ENCODE measurements around the gene CACNG8.
"Not testable (repeated sequence)": the region's sequence is repeated elsewhere in the genome, so short reads cannot be mapped to it uniquely, and the experiment has no call there.

Gene CACNG8

GRCh38 chr19:53962887-53963431, at the start of gene CACNG8:
Gene CACNG8 (plus strand): TSS chr19:53962937.
- DNase-seq, result no peak

GRCh38 chr19:53915000-53915399, 47.7 kb upstream of the CACNG8 start:
- no peak for DNase-seq

- no peak for DNase-seq
These were observed 46.7 kb upstream of the CACNG8 start for GRCh38 chr19:53916004-53916403.

DNA sequence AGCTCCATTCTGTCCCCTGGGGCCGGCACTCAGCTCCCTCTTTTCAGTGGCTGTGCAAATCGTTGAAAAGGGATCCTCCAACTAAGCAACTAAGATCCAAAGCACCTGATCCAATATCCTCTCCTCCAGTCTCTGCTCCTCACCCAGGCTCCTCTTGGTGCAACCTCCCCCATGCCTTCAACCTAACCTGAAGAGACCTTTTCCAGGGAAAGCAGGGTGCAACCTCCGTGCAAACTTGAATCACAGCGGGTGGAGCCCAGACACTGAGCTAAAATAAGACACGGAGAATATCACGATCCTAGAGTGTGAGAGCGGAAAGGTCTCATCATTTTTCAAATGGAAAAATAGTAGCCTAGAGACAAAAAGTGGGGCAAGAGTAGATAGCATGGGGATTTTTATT, 45.4 kb upstream of the CACNG8 start:
- no peak for DNase-seq

GRCh38 chr19:53927739-53928138, 35.0 kb upstream of the CACNG8 start:
- no peak for DNase-seq

DNA sequence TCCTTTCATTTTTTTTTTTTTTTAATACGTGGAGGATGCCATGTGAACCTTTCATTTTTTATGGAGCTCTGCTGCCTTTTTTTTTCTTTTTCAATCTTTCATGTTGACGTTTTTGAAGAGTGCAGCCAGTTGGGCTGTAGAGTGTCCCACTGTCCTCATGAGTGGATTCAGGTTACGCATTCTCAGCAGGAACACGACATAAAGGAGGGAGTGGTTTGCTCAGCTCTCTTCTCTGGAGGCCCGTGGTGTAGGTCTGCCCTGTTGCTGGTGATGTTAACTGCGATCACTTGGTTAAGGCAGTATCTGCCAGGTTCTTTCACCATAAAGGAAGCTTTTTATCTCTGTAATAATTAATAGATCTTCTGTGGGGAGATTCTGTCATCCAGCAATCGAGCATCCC, 26.7 kb upstream of the CACNG8 start:
- DNase-seq, result no peak

DNA sequence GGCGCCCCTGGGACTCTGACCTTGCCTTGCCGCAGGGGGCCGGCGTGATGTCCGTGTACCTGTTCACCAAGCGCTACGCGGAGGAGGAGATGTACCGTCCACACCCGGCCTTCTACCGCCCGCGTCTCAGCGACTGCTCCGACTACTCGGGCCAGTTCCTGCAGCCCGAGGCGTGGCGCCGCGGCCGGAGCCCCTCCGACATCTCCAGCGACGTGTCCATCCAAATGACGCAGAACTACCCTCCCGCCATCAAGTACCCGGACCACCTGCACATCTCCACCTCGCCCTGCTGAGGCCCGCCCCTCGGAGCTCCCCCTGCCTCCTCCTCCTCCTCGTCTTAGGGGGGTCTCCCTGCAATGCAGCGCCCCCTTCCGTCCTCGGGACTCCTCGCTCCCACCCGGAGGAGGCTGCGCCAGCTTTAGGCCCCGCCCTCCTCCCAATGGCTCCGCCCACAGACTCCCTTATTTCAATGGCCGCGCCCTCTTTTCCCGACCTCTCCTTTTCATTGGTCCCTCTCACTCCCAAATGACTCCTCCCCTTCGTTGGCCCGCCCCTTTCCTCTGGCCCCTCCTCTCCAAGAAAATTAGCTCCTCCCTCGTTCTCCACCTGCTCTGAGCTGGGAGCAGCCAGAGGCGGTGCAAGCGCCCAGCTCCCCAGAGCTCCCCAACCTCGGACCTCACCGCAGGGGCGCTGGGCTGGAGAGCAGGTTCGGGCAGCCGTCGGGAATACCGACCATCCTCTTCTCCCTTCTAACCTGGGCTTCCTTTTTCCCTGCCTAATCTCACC, 20.5 kb upstream of the CACNG8 start:
- no peak for DNase-seq

DNA sequence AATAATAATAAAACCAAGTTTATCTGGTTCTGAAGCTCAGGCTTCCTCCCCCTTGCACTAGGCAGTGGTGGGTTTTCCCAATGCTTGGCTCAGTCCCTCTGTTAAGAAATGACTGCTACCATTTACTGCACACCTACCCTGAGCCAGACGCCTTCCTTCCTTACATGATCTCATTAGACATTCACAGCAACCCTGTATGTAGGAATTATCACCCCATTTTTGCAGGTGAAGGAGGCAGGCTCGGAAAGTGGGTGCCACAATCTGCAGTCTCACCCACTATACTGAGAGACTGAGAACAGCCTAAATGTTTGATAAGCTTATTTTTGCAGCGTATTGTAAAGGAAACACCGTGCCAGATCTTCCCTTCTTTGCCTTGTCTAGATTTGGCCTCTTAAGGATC, 18.3 kb upstream of the CACNG8 start:
- no peak for DNase-seq

- DNase-seq, result no peak
These were observed 17.8 kb upstream of the CACNG8 start for GRCh38 chr19:53944933-53945332.

DNA sequence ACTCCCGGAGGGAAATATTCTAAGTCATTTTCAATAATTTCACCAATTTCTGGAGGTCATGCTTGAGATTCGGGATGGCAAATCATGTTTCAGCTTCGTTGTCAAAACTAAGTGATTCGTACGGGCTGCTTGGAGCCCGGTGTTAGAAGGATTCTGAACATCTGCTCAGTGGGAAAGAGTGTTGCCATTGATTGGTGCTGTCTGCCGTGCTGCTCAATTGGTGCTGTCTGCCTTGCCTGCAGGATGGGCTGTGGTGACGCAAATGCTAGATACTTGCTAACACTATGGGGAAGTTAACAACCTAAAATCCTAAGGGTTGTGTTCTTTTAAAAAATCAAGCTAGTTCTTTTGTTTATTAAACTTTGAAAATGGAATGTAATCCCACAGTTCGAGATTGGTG, 17.3 kb upstream of the CACNG8 start:
- DNase-seq, result no peak

DNA sequence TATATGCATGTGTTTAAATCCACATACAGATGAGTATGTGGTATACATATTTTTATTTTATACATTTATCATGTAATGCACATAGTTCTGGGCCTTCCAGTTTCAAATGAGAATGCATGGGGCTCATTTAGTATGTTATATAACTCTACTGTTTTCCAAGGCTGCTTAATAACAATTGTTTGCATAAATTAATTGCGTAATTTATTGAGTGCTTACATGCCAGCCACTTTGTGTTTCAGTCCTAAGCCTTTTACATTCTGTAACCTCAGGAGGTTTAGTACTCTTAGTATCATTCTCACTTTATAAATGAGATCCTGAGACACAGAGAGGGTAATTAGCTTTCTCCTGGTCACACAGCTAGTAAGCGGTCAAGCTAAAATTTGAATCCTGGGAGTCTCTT, 16.7 kb upstream of the CACNG8 start:
- no peak for DNase-seq

- no peak for DNase-seq
These were observed 15.1 kb upstream of the CACNG8 start for GRCh38 chr19:53947624-53948023.

DNA sequence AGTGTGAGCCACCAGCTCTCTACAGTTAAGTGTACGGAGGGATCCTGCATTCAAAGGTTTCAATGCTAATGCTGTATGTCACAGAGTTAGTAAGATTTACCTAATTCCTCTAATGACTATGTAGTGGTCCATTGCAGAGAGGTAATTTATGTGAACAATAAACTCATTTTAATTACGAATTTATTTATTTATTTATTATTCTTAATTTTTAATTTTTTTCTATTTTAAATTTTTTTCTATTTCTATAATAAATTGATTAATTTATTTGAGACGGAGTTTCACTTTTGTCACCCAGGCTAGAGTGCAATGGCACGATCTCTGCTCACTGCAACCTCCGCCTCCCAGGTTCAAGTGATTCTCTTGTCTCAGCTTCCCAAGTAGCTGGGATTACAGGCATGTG, 14.1 kb upstream of the CACNG8 start:
- DNase-seq, result not testable (repeated sequence)

- no peak for DNase-seq
These were observed 11.3 kb upstream of the CACNG8 start for GRCh38 chr19:53951436-53951835.

- DNase-seq, result no peak
These were observed 10.8 kb upstream of the CACNG8 start for GRCh38 chr19:53951947-53952346.

DNA sequence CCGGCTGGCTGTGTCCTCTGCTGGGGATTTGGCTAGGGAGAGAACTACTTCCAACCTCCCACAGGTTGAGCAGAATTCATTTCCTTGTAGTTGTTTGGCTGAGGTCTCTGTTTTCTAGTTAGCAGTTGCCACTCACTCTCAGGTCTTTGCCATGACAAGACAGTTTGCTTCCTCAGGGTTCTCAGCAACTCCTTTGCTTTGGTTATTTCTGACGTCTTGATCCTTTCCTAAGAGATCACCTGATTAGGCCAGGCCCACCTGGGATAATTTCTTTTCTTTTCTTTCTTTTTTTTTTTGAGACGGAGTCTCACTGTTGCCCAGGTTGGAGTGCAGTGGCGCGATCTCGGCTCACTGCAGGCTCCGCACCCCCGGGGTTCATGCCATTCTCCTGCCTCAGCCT, 9.4 kb upstream of the CACNG8 start:
- DNase-seq, result no peak

DNA sequence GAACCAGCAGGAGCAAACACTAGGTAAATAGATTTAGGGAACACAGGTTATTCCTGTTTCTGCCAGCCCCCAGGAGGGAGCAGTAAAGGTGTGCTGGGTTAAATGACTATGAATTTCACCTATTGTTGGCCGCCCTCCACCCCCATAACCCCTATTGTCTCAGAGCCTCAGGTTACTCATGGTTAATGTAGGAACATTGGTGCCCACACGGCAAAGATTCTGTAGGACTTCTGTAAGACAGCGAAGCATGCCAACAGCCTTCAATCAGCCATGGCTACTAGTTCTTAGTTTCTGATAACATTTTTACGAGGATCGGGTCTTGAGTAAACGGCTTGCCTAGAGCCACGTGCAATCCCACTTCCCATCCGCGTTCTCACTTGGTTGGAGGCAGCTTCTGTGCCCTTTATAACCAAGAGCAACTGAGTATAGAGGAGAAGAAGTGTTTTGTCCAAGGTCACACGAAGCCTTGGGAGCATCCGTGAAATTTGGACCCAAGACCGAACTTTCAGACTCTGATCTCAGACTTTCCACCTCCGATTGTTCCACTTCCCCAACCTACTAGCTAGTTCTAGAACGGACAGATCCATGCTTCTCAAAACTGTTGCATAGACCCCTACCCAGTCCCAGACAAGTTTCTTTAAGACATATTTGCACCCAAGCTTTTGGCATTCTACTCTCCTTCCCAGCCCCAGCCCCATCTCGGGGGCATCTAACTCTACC, 5.1 kb upstream of the CACNG8 start:
- no peak for DNase-seq

DNA sequence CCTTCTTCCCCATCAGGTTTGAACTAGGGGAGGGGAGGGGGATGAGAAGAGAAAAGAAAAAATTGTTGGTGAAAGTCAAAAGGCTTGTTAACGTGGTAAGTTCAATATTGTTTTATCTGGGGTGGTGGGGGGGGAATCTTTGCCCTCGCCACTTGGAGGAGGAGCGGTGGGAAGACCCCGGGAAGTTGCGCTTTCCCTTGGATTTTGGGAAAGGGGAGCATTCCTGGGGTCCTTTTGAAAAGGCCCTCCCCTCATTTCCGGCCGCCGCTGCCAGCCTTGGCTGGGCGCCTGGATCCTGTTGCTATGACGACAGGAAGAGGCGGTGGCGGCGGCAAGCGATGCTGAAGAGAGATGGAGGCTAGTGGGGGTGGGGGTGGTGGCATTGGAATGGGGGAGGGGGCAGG, 4.6 kb upstream of the CACNG8 start:
- DNase-seq, result no peak

DNA sequence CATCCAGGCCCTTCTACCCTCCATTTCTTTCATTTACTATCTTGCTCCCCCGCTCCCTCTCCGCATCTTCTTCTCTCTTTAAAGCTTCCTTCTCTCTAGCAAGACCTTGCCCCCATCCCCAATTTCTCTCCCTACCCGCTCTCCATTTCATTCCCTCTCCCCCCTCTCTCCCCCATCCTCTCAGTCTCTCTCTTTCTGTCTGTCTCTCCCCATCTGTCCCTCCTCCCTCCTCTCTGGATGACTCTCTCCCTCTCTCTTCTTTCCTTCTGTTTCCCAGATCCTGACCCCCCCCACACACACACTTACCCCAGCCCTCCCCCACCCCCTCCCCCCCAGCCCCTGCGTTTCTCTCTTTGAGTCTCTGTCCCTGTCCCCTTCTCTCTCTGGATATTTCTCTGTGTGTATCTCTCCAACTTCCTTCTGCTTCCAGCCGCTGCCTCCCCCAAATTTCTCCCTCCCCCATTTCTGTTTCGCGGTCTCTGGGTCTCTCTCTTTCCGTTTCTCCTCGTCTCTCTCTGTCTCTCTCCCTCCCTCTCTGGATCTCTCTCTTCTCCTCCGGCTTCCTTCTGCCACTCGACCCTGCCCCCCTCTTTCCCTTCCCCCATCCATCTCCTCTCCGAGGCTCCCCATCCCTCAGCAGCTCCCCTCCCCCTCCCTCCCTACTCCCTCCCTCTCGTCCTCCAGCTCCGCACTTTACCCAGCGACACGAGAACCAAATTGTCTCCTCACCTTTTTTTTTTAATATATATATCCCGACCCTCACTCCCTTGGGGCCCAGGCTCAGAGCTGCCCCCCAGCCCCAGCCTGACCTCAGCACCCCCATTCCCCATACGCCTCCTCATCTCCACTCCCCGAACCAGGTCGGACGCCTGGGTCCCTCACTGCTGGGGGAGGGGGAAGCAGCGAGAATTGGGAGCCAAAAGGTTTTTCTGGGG, 3.6 kb upstream of the CACNG8 start:
- DNase-seq, result no peak

DNA sequence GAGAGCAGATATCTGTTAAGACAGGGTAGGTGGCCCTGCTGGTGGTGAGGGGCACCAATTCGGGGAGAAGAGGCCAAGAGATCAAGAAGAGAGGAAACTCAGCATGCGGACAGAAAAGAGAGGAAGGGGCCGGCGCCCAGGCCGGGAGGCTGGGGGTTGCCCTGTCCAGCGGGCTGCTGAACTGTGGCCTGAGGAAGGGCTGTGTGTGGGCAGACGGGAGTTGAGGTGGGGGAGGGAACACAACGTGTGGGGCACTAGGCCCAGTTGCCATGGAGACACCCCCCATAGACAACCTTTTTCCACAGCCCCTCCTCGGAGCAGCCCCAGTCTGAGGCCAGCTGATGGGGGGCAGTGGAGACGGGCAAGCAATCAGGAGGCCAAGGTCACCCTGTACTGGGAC, 2.5 kb upstream of the CACNG8 start:
- no peak for DNase-seq

- no peak for DNase-seq
These were observed 1.9 kb upstream of the CACNG8 start for GRCh38 chr19:53960886-53961285.

DNA sequence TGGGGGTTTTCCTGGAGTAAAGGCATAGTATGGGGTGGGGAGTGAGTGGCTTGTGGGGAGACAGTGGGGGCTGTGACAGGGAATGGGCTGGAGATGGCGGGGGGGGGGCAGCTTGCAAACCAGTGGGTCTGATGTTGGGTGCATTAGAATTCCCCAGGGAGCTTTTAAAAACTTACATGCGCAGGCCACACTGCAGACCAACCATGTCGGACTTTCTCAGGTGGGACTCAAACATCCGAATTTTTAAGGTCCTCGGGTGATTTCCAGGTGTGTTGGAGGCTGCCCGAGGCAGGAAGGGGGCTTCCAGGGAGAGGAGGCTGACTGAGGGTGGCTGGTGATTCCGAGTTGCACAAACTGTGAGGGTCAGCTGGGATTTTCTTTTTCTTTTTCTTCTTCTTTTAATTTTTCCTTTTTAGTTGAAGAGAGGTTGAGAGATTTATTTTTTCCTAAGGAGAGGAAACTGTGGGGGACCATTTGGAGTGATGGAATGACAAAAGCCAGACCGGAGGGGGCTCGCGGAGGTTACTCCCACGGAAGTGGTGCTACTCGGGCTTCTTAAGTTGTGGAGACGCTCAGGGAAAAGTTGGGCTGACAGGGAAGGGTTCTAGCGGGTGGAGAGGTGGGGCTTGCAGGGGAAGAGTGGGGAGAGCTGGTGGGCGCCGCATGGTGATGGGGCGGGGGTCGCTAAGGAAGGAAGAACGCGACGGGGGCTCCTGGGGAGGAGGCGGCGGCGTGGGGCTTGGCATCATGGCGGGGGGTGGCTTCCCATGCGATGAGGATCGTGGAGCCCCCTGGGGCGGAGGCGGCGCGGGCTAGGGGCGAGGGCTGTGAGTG, 997 bp upstream of the CACNG8 start:
- DNase-seq, result no peak
